Measurements from ENCODE around the gene RDH11.

RDH11 gene

DNA sequence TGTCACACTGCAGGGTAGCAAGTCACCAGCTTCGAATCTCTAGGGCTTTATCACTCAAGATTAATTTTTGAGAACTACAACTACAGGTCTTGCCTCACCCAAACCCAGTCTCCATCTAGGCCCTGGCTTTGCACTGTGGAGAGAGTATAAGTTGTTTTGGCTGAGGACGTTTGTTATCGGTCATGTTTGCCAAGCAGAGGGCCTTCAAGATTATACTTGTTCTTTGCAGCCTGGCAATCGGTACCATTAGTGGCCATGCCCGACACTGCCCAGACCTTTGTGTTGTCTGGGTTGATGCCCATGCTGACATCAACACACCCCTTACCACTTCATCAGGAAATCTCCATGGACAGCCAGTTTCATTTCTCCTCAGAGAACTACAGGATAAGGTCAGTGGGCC lies 50.1 kb downstream of the RDH11 start:
- in situ Hi-C loops (cut with MboI; ENCODE audit: low pct_unique_long_range_greater_than_20kb, low sequenced_read_pairs, unreplicated experiment) = no loop called here
- DNase-seq (ENCODE audit: low spot score) = no peak
- TF ChIP-seq, protein P1, sequence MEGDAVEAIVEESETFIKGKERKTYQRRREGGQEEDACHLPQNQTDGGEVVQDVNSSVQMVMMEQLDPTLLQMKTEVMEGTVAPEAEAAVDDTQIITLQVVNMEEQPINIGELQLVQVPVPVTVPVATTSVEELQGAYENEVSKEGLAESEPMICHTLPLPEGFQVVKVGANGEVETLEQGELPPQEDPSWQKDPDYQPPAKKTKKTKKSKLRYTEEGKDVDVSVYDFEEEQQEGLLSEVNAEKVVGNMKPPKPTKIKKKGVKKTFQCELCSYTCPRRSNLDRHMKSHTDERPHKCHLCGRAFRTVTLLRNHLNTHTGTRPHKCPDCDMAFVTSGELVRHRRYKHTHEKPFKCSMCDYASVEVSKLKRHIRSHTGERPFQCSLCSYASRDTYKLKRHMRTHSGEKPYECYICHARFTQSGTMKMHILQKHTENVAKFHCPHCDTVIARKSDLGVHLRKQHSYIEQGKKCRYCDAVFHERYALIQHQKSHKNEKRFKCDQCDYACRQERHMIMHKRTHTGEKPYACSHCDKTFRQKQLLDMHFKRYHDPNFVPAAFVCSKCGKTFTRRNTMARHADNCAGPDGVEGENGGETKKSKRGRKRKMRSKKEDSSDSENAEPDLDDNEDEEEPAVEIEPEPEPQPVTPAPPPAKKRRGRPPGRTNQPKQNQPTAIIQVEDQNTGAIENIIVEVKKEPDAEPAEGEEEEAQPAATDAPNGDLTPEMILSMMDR (IDR thresholded peaks at IDR 0.05; ENCODE audit: extremely low read depth, insufficient read depth, missing control alignments) = no peak

DNA sequence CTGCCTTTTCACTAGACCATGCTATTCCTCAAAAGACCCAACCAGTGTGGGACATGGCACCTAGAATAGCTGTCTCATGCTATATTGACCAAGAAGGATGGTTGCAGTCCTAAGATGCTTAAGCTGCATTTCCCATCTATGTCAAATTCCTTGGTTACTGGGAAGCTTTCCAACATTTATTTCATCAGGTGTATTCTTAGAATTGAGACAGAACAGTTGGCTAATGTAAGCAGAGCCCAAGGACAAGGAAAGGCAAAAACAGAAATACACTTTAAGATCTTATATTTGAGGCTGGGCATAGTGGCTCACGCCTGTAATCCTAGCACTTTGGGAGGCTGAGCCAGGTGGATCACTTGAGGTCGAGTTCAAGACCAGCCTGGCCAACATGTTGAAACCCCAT lies 51.1 kb downstream of the RDH11 start:
- no peak for DNase-seq (ENCODE audit: low spot score)
- in situ Hi-C loops (cut with MboI; ENCODE audit: low pct_unique_long_range_greater_than_20kb, low sequenced_read_pairs, unreplicated experiment) = no loop called here
- TF ChIP-seq, protein P1 (IDR thresholded peaks at IDR 0.05; ENCODE audit: extremely low read depth, insufficient read depth, missing control alignments) = no peak

GRCh38 chr14:67643713-67644112 lies 51.9 kb downstream of the RDH11 start:
- no peak for DNase-seq (ENCODE audit: low spot score)
- TF ChIP-seq, protein P1 (IDR thresholded peaks at IDR 0.05; ENCODE audit: extremely low read depth, insufficient read depth, missing control alignments) = no peak
- in situ Hi-C loops (cut with MboI; ENCODE audit: low pct_unique_long_range_greater_than_20kb, low sequenced_read_pairs, unreplicated experiment) = no loop called here

- no peak for DNase-seq (ENCODE audit: low spot score)
- TF ChIP-seq, protein P1 (IDR thresholded peaks at IDR 0.05; ENCODE audit: extremely low read depth, insufficient read depth, missing control alignments) = no peak
- in situ Hi-C loops (cut with MboI; ENCODE audit: low pct_unique_long_range_greater_than_20kb, low sequenced_read_pairs, unreplicated experiment) = no loop called here
These were observed 53.4 kb downstream of the RDH11 start for GRCh38 chr14:67641902-67642749.

DNA sequence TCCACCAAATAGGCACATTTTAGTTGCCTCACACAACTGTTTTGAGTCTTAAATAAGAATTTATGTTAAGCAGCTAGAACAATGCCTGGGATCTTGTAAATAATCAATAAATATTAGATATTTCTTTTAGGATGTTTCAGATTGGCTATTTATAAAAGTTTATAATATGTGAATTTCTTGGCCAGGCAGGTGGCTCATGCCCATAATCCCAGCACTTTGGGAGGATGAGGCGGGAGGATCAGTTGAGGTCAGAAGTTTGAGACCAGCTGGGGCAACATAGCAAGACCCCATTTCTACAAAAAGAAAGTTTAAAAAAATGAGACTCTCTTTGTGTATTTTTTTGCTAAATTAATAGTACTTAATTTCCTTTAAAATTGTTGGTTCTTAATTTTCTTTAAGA lies 54.1 kb downstream of the RDH11 start:
- TF ChIP-seq, protein P1 (IDR thresholded peaks at IDR 0.05; ENCODE audit: extremely low read depth, insufficient read depth, missing control alignments) = no peak
- no peak for DNase-seq (ENCODE audit: low spot score)
- in situ Hi-C loops (cut with MboI; ENCODE audit: low pct_unique_long_range_greater_than_20kb, low sequenced_read_pairs, unreplicated experiment) = no loop called here

GRCh38 chr14:67638642-67639041 lies 56.9 kb downstream of the RDH11 start:
- TF ChIP-seq, protein P1 (IDR thresholded peaks at IDR 0.05; ENCODE audit: extremely low read depth, insufficient read depth, missing control alignments) = no peak
- no peak for DNase-seq (ENCODE audit: low spot score)
- in situ Hi-C loops (cut with MboI; ENCODE audit: low pct_unique_long_range_greater_than_20kb, low sequenced_read_pairs, unreplicated experiment) = no loop called here

All from GM13977 (cell line).